ENCODE results near the gene NFKBIA.
"Not testable (repeated sequence)": the region's sequence is repeated elsewhere in the genome, so short reads cannot be mapped to it uniquely, and the experiment has no call there.

Gene NFKBIA

DNA sequence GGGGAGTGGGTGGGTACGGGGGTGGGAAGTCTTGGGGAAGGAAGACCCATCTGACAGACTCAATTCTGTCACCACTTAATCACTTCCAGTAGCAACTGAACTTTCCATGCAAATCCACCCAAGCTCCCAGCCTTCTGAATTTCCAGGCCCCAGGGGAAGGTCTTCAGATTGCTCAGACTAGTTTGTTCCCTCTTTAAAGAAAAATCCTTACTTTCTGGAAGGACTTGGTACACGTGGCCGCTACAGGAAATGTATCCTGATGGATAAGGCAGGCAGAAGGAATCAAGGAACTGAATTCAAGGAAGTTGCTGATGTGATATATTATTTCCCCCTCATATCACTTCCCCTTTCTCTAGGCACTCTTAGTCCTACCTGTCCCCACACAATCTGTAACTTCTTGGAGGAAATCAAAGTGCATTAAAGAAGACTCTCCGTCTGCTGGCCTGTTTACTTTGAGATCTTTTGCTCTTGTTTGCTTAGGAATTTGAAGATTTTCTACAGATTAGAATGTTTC, 6.4 kb downstream of the NFKBIA start:
- Histone ChIP-seq H3K4me2 (ENCODE audit: insufficient read depth, low read length) (no peak overlapping the region), H3K36me3 (ENCODE audit: insufficient read depth, low read length) (peaks cover 32% of the 10 kb centered on the region), H3K9me3 (ENCODE audit: insufficient read depth, low read length, severe bottlenecking) (no peaks in the 10 kb centered on the region), H2AFZ (ENCODE audit: low read depth, low read length) (no peak overlapping the region), H3K79me2 (ENCODE audit: insufficient read depth, low read length) (peaks cover 16% of the 10 kb centered on the region), H3K4me3 (ENCODE audit: low read depth in 1 of 2, low read length in 2 of 2) (no peak overlapping the region), H3K27me3 (ENCODE audit: insufficient read depth, low read length, poor library complexity) (no peaks in the 10 kb centered on the region), H3K9ac (ENCODE audit: low read depth, low read length) (no peak overlapping the region), H3K4me1 (ENCODE audit: insufficient read depth, low read length) (peaks cover 20% of the 10 kb centered on the region), H4K20me1 (ENCODE audit: insufficient read depth, low read length) (peaks cover 17% of the 10 kb centered on the region), H3K27ac (ENCODE audit: low read length) (no peak overlapping the region)
- no peak for ATAC-seq (ENCODE audit: insufficient read depth, low read depth)
- DNase-seq = no peak
- TF ChIP-seq CTCF (IDR thresholded peaks at IDR 0.05; ENCODE audit: borderline replicate concordance, extremely low read depth, low read length, poor library complexity, severe bottlenecking) = no peak
- no peak for TF ChIP-seq EZH2 (IDR thresholded peaks at IDR 0.05; ENCODE audit: borderline replicate concordance, low read depth, low read length, severe bottlenecking)

- ATAC-seq (ENCODE audit: insufficient read depth, low read depth); H3K9me3 ChIP-seq (ENCODE audit: insufficient read depth, low read length, severe bottlenecking); DNase-seq; H3K27me3 ChIP-seq (ENCODE audit: insufficient read depth, low read length, poor library complexity); H3K4me1 ChIP-seq (ENCODE audit: insufficient read depth, low read length); H3K4me3 ChIP-seq (ENCODE audit: low read depth in 1 of 2, low read length in 2 of 2); H3K79me2 ChIP-seq (ENCODE audit: insufficient read depth, low read length); H4K20me1 ChIP-seq (ENCODE audit: insufficient read depth, low read length); H3K4me2 ChIP-seq (ENCODE audit: insufficient read depth, low read length); H2AFZ ChIP-seq (ENCODE audit: low read depth, low read length); H3K27ac ChIP-seq (ENCODE audit: low read length); H3K9ac ChIP-seq (ENCODE audit: low read depth, low read length): not testable (repeated sequence)
- peaks cover 17% of the 10 kb centered on the region for H3K36me3 ChIP-seq (ENCODE audit: insufficient read depth, low read length)
These were observed 7.9 kb downstream of the NFKBIA start for GRCh38 chr14:35396610-35397009.

- Histone ChIP-seq H4K20me1 (ENCODE audit: insufficient read depth, low read length) (no peaks in the 10 kb centered on the region), H3K4me1 (ENCODE audit: insufficient read depth, low read length) (no peaks in the 10 kb centered on the region), H3K27ac (ENCODE audit: low read length) (no peak overlapping the region), H2AFZ (ENCODE audit: low read depth, low read length) (no peak overlapping the region), H3K4me3 (ENCODE audit: low read depth in 1 of 2, low read length in 2 of 2) (no peak overlapping the region), H3K9ac (ENCODE audit: low read depth, low read length) (no peak overlapping the region), H3K27me3 (ENCODE audit: insufficient read depth, low read length, poor library complexity) (no peaks in the 10 kb centered on the region), H3K36me3 (ENCODE audit: insufficient read depth, low read length) (peaks cover 3% of the 10 kb centered on the region; the same call in 1 of the 2 replicates), H3K79me2 (ENCODE audit: insufficient read depth, low read length) (no peaks in the 10 kb centered on the region), H3K9me3 (ENCODE audit: insufficient read depth, low read length, severe bottlenecking) (no peaks in the 10 kb centered on the region), H3K4me2 (ENCODE audit: insufficient read depth, low read length) (no peak overlapping the region)
- DNase-seq (no peak), ATAC-seq (ENCODE audit: insufficient read depth, low read depth) (no peak)
- no peak for TF ChIP-seq EZH2 (IDR thresholded peaks at IDR 0.05; ENCODE audit: borderline replicate concordance, low read depth, low read length, severe bottlenecking)
- no peak for TF ChIP-seq CTCF (IDR thresholded peaks at IDR 0.05; ENCODE audit: borderline replicate concordance, extremely low read depth, low read length, poor library complexity, severe bottlenecking)
These were observed 9.3 kb downstream of the NFKBIA start for GRCh38 chr14:35395283-35395682.

GRCh38 chr14:35394326-35395013, 10.1 kb downstream of the NFKBIA start:
- no peak for ATAC-seq (ENCODE audit: insufficient read depth, low read depth)
- no peaks in the 10 kb centered on the region for H3K9me3 ChIP-seq (ENCODE audit: insufficient read depth, low read length, severe bottlenecking)
- H3K4me2 ChIP-seq (ENCODE audit: insufficient read depth, low read length) = no peak overlapping the region
- H3K36me3 ChIP-seq (ENCODE audit: insufficient read depth, low read length) = no peaks in the 10 kb centered on the region
- H4K20me1 ChIP-seq (ENCODE audit: insufficient read depth, low read length) = no peaks in the 10 kb centered on the region
- H2AFZ ChIP-seq (ENCODE audit: low read depth, low read length) = no peak overlapping the region
- no peak for DNase-seq
- no peak overlapping the region for H3K4me3 ChIP-seq (ENCODE audit: low read depth in 1 of 2, low read length in 2 of 2)
- no peak overlapping the region for H3K27ac ChIP-seq (ENCODE audit: low read length)
- TF ChIP-seq EZH2 (IDR thresholded peaks at IDR 0.05; ENCODE audit: borderline replicate concordance, low read depth, low read length, severe bottlenecking) (no peak), CTCF (IDR thresholded peaks at IDR 0.05; ENCODE audit: borderline replicate concordance, extremely low read depth, low read length, poor library complexity, severe bottlenecking) (no peak)
- no peaks in the 10 kb centered on the region for H3K4me1 ChIP-seq (ENCODE audit: insufficient read depth, low read length)
- H3K9ac ChIP-seq (ENCODE audit: low read depth, low read length) = no peak overlapping the region
- no peaks in the 10 kb centered on the region for H3K27me3 ChIP-seq (ENCODE audit: insufficient read depth, low read length, poor library complexity)
- H3K79me2 ChIP-seq (ENCODE audit: insufficient read depth, low read length) = no peaks in the 10 kb centered on the region

Measured in DND-41 (cell line).